Skin epidermis (tissue), 12 donors: Measurements from ENCODE around the gene NOTCH4.
"Not testable (repeated sequence)": the region's sequence is repeated elsewhere in the genome, so short reads cannot be mapped to it uniquely, and the experiment has no call there.

Experiments
- H3K27ac ChIP-seq, 21 experiments: fragments of 200-600 bp; sonication (generic) in 11 of 21; one replicate each; pipeline ENCODE4 v1.5.0; 2020; ENCODE audit warnings: mild to moderate bottlenecking in 3 of 21, inconsistent platforms in 2 of 21, moderate library complexity in 2 of 21
- H3K4me3 ChIP-seq, 7 experiments: fragments of 200-600 bp; sonication (generic) in 2 of 7; one replicate each; pipeline ENCODE4 v1.5.0; 2020; ENCODE audit warnings: inconsistent platforms in 2 of 7, mild to moderate bottlenecking in 2 of 7, moderate library complexity in 1 of 7

NOTCH4 gene

GRCh38 chr6:32187009-32187709 is 36.7 kb downstream of the NOTCH4 start:
- no peak overlapping the region for H3K4me3 ChIP-seq
- peak overlapping the region in 16 of 21 experiments; percentile 7 to 100 (median 63) for H3K27ac ChIP-seq

DNA sequence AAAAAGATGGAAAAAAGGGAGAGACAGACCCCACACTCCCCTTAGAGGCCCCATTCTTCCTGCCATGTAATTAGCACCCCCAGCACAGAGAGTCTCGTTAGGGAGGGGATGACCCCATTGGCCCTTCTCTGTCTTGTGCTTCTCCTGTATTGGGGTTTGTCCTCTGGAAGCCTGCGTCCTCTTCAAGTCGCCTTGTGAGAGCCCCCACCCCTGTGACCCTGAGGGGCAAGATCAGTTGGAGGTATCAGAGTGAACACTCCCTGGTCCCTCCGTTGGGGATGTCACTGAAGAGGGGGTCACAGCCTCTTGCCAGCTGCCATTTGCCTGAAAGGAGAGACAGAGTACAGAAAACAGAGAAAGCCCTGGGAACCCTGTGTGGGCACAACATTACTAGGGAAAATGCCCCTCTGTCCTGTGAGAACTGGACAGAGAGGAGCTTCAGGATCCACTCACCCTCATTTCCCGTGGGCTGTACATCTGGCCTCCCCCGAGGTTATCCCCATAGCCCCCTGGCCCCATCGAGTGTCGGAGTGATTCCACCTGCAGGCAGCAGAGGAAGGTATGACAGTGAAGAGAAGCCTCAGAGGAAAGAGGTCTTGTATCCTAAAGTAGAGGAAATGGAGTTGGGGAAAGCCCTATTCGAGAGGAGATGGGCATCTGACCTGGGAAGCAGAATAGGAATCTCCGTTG is 37.6 kb downstream of the NOTCH4 start:
- not testable (repeated sequence) for H3K4me3 ChIP-seq
- peak overlapping the region in 16 of 21 experiments; percentile 7 to 100 (median 63) for H3K27ac ChIP-seq

DNA sequence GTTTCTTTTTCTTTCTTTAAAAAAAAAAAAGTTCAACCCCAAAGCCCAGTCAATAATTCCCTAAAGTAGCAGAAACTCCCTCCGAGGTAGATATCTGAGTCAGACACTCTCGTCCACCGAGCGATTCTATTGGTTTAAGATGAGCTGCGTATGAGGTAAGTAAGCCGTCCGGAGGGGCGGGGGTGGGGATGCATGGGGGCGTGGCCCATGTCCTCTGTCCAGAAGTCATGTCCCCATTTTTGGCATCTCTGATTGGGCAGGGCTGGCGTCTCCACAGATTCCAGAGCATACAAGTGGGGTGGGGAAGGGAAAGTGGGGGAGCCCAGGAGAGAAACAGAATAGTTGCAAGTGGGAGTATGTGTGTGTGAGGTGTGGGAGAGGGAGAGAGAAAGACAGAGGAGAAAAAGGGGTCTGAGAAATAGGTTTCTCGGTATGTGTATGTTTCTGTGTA is 38.2 kb downstream of the NOTCH4 start:
- H3K27ac ChIP-seq: peak overlapping the region in 15 of 21 experiments; percentile 7 to 100 (median 65)
- not testable (repeated sequence) for H3K4me3 ChIP-seq

GRCh38 chr6:32184084-32184640 is 39.7 kb downstream of the NOTCH4 start, which contains the start of gene AGER:
Gene AGER (minus strand): TSS chr6:32184253. CDS start chr6:32184222, 31 bp downstream.
- H3K4me3 ChIP-seq: no peak within 1 kb of the TSS
- peak within 1 kb of the TSS in 13 of 21 experiments; percentile 7 to 100 (median 50) for H3K27ac ChIP-seq

GRCh38 chr6:32183483-32184083 is 40.3 kb downstream of the NOTCH4 start:
- no peak overlapping the region for H3K4me3 ChIP-seq
- peak overlapping the region in 12 of 21 experiments; percentile 10 to 78 (median 44) for H3K27ac ChIP-seq

- Histone ChIP-seq H3K27ac (peak overlapping the region in 12 of 21 experiments; percentile 8 to 78 (median 44)), H3K4me3 (no peak overlapping the region)
Observed at GRCh38 chr6:32183030-32183429, 40.8 kb downstream of the NOTCH4 start.

- H3K4me3 ChIP-seq: no peak overlapping the region
- peak overlapping the region in 10 of 21 experiments; percentile 10 to 78 (median 38) for H3K27ac ChIP-seq
Observed at GRCh38 chr6:32182555-32182981, 41.3 kb downstream of the NOTCH4 start.

DNA sequence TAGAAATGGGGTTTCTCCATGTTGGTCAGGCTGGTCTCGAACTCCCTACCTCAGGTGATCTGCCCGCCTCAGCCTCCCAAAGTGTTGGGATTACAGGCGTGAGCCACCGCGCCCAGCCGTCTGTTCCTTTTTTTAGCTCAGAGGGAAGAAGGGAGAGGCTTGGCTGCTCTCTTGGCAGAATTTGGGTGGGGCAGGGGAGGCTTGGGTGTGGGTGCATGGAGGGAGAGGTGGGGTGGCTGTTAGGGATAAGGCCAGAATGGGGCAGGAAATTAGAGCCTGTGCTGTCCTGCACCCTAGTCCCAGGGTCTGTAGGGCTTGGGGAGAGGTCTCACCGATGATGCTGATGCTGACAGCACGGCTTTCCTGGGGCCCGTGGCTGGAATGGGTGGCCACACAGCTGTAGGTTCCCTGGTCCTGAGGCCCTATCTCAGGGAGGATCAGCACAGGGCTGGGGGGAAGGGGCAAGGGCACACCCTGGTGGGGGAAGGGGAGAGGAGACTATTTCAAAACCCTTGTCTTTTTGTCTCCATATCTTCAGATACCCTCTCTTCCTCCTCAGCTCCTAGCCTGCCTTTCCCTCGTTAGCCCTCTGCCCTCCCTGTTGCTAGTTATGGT is 41.8 kb downstream of the NOTCH4 start:
- H3K27ac ChIP-seq: peak overlapping the region in 10 of 21 experiments; percentile 10 to 78 (median 40)
- no peak overlapping the region for H3K4me3 ChIP-seq

- no peak overlapping the region for H3K4me3 ChIP-seq
Observed at GRCh38 chr6:32181148-32181702, 42.6 kb downstream of the NOTCH4 start.

DNA sequence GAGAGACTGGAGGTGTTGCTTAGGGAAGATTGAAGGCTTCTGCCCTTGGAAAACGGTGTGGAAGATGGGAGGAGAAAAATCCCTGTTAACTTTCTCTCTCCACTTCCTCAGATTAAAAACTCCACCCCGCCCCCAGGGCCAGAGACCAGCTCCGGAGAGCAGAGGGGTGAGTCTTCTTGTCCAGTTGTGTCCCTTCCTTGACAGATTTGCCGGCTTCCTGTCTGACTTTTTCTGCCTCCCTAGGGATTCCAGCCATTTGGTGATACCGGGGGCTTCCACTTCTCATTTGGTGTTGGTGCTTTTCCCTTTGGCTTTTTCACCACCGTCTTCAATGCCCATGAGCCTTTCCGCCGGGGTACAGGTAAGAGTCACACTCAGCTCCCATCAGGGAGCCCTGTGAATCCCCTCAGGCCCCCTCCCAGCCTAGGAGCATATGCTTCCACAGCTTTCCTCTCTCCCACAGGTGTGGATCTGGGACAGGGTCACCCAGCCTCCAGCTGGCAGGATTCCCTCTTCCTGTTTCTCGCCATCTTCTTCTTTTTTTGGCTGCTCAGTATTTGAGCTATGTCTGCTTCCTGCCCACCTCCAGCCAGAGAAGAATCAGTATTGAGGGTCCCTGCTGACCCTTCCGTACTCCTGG is 44.0 kb downstream of the NOTCH4 start:
- no peak overlapping the region for H3K4me3 ChIP-seq
- H3K27ac ChIP-seq: peak overlapping the region in 9 of 21 experiments; percentile 8 to 99 (median 82)

More at GRCh38 chr6:32181148-32181702, 42.6 kb downstream of the NOTCH4 start:
- peak overlapping the region in 5 of 21 experiments; percentile 4 to 78 (median 29) for H3K27ac ChIP-seq

DNA sequence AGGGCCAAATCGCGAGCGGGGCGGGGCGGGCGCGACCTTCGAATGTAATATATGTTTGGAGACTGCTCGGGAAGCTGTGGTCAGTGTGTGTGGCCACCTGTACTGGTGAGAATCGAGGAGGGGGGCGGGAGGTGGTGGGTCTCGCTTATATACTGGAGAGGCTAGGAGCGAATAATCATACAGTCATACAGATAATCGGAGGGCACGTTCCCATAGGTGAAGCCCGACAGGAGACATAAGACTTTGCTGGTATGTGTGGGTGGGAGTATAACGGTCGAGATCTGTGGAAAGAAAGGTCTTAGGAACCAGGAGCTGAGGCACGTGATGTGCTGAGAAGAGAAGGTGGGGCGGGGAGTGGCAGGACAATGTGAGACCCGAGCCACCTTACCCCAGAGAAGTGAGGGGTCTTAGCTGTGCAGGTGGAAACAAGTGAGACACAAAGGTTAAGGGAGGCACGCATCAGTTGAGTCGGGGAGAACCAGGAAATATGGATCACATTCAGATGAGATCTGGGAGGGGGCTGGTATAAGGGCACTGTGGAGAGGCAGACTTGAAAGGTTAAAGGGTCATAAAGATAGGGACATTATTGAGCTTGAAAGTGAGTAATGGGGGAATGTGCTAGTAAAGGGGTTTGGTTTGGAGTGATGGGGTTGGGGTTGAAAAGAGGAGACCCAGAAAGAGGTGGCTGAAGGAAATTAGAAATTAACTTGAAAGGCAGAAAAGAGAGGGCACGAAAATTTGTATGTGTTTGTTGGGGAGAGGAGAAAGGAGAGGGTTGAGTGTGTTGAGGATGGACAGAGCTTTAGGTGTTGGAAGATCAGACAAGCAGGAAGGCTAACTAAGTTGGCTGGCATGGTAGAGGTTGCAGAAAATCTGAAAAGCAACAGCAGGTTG is 45.1 kb downstream of the NOTCH4 start:
- Histone ChIP-seq H3K27ac (peak overlapping the region; percentile 14 to 99 (median 92)), H3K4me3 (peak overlapping the region; percentile 49 to 93 (median 80))

DNA sequence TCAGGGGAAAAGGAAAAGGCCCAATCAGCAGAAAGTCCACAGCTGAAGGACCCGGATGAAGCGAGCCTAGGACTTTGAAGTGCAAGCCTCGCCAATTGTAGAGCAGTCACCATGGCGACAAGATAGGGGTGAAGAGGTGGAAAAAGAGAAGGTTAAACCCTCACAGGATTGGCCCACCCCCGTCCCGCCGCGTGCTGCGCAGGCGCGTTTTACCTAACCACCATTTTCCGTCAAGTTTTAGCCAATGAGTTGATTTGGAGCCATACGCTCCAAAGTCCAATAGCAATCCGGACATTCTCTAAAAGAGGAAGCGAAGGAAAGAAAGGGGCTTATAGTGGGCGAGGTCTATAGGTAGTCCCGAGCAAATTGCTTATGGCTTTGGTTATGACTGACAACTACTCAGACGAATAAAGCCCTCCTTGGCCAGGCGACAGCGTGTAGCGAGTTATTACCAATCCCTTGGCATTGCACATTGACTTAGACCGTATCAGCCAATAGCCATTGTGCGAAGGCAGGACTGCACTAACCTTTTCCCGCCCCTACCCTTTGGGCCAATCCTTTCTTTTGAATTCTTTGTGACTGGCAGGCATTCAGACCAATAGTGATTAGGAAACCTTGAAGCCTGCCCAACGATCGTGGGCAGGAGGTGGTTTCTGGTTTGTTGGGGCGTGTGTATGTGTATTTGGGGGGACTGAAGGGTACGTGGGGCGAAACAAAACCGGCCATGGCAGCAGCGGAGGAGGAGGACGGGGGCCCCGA is 45.9 kb downstream of the NOTCH4 start, which contains the start of gene RNF5:
RNF5 (plus strand) TSS at position 618 of the 759 bp plus-strand sequence; CDS start at position 725, 107 bp downstream.
- H3K27ac ChIP-seq: peak within 1 kb of the TSS; percentile 14 to 99 (median 93)
- peak within 1 kb of the TSS; percentile 49 to 93 (median 80) for H3K4me3 ChIP-seq

DNA sequence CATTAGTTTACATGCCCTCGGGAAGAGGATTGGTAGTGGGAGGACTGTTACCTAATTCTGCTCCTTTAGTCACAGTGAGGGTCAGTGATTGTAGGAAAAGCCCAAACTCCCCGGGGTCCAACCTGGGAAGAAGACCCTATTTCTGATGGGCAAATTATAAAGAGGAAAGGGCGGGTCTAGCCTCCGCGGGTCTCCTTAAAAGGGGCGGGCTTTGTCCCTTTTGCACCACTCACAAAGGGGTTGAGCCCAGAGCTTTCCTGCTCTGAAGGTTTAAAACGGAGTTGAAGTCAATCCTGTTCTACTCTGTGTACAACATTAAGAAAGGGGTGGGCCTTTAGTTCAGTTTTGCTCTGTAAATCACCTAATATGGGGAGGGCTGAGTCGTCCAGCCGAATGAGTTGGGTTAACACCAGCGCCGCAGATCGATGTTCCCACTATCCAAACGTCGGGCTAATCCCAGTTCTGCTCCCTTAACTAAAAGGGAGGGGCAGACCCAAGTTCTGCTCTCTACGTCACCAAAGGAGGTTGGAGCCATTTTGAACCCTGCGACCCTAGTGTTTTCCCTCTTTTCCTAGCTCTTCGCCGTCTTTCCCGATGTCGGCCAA is 46.6 kb downstream of the NOTCH4 start:
- peak overlapping the region; percentile 19 to 93 (median 80) for H3K4me3 ChIP-seq

GRCh38 chr6:32176476-32177182 is 47.2 kb downstream of the NOTCH4 start:
- Histone ChIP-seq H3K27ac (peak overlapping the region in 20 of 21 experiments; percentile 68 to 99 (median 93)), H3K4me3 (peak overlapping the region; percentile 64 to 93 (median 80))

More for the DNA sequence above, 46.6 kb downstream of the NOTCH4 start:
- peak overlapping the region in 20 of 21 experiments; percentile 68 to 99 (median 93) for H3K27ac ChIP-seq

DNA sequence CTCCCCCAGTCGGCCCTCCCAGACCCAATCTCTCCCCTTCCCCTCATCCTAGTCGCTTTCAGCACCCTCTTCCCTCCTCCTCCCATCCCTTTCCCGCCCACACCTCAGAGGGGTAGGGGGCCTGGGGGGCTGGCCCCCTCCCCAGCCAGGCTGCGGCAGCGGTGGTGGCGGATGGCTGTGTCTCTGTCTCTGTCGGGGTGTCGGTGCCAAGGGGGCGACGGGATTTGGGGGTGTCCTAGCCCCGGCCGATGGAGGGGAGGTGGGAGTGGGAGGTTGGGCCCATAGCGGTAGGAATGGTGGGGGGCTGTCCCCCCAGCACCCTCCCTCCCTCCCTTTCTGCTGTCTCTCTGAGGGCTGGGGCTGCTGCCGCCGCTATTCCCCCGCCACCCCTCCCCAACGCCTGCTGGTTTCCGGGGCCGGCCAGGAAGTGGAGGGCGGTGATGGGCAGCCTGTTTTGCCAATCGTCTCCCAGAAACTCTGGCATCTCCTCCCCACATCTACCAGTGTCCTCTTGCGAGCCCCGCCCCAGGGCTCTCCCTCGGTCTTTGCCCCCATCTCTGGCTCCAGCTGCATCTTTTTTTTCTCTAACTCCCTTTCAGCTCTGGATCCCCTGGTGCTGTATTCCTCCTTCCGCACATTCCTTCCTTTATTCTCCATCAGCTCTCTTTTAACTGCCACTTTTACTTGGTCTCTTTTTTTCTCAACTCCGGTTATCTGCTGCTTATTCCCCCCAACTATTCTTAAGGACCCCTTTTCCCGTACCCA is 48.0 kb downstream of the NOTCH4 start, which contains the start of gene AGPAT1:
AGPAT1 (minus strand) TSS at position 374 of the 765 bp plus-strand sequence. CDS start 4,588 bp downstream, outside the sequence.
- Histone ChIP-seq H3K27ac (peak within 1 kb of the TSS; percentile 72 to 99 (median 93)), H3K4me3 (peak within 1 kb of the TSS; percentile 64 to 93 (median 80))
